Natural killer cell (primary cell): ENCODE results near the gene TBC1D4. TPM values are rescaled to one million over a fixed set of nuclear protein-coding genes. Genes with fewer than 3 reads are reported as not detected.

Experiments used
- ATAC-seq, 3 donors: fragments of 150-1000 bp in 2 of 3; fragments of 200-7000 bp in 1 of 3; cut with Tn5 transposase; 1 replicate in 1 of 3; 2 replicates in 2 of 3; pipeline ENCODE4 v1.10.0; 2021; ENCODE audit warnings: mild to moderate bottlenecking in 2 of 3, moderate library complexity in 2 of 3
- DNase-seq, 2 donors: peaks; one replicate each; pipeline versions ENCODE4 v3.0.0 to v3.0.0-alpha.2; 2013 to 2021; ENCODE audit warnings: mixed read lengths in 1 of 2
- H3K27ac ChIP-seq: one replicate; pipeline ENCODE4 v1.5.1; 2013; ENCODE audit warnings: mild to moderate bottlenecking, low read length
- H3K27me3 ChIP-seq: one replicate; pipeline ENCODE4 v1.6.1; 2013; ENCODE audit warnings: low read length; ENCODE audit not compliant: control insufficient read depth, insufficient read depth
- H3K36me3 ChIP-seq: one replicate; pipeline ENCODE4 v1.6.1; 2013; ENCODE audit warnings: low read length; ENCODE audit not compliant: control insufficient read depth, insufficient read depth
- H3K4me1 ChIP-seq: one replicate; pipeline ENCODE4 v1.6.1; 2013; ENCODE audit warnings: low read length; ENCODE audit not compliant: control insufficient read depth, insufficient read depth
- H3K4me3 ChIP-seq: one replicate; pipeline ENCODE4 v1.5.1; 2013; ENCODE audit warnings: low read length
- H3K9me3 ChIP-seq: one replicate; pipeline ENCODE4 v1.6.1; 2013; ENCODE audit warnings: low read length; ENCODE audit not compliant: control insufficient read depth, insufficient read depth
- H3K27ac Mint-ChIP-seq, 2 donors: one replicate each; pipeline ENCODE4 v1.8.0; 2022; ENCODE audit warnings: mild to moderate bottlenecking in 2 of 2, mixed read lengths in 2 of 2, moderate library complexity in 1 of 2
- H3K27me3 Mint-ChIP-seq, 2 donors: one replicate each; pipeline ENCODE4 v1.8.0; 2022; ENCODE audit warnings: low read depth in 2 of 2, mixed read lengths in 2 of 2
- H3K36me3 Mint-ChIP-seq: one replicate; pipeline ENCODE4 v1.8.0; 2022; ENCODE audit warnings: mixed read lengths
- H3K4me1 Mint-ChIP-seq, 2 donors: one replicate each; pipeline ENCODE4 v1.8.0; 2022; ENCODE audit warnings: mixed read lengths in 2 of 2
- H3K4me3 Mint-ChIP-seq: one replicate; pipeline ENCODE4 v1.8.0; 2022; ENCODE audit warnings: mild to moderate bottlenecking, moderate library complexity, mixed read lengths
- H3K9me3 Mint-ChIP-seq, 2 donors: one replicate each; pipeline ENCODE4 v1.8.0; 2022; ENCODE audit warnings: mixed read lengths in 2 of 2
- CTCF ChIP-seq: fragments of 200-600 bp; IDR thresholded peaks from one replicate; pipeline ENCODE4 v1.8.0; 2022; ENCODE audit warnings: antibody characterized with exemption
- WGBS: methylation state at CpG from one replicate; pipeline ENCODE4 v1.1.7; 2013; ENCODE audit warnings: missing lambda C conversion rate; ENCODE audit not compliant: insufficient coverage; 5-methylcytosine and 5-hydroxymethylcytosine counted together
- intact Hi-C: fragments of 100-400 bp; cut with micrococcal nuclease; formaldehyde crosslinking; loops from one replicate; pipeline ENCODE4 v1.14.2; 2022
- total RNA-seq, 4 donors: library from RNA; stranded (reverse); fragments of 120-200 nt in 1 of 4; gene quantifications; one replicate each; pipeline versions ENCODE4 v1.2.3 to v1.2.4, GENCODE V29; 2013 to 2022

Gene TBC1D4
- total RNA-seq, 3 donors from 2014 or later (not counting 1 experiment from before 2014, with no cell fraction given), result 0.54 to 5.1 (median 3.7) TPM

DNA sequence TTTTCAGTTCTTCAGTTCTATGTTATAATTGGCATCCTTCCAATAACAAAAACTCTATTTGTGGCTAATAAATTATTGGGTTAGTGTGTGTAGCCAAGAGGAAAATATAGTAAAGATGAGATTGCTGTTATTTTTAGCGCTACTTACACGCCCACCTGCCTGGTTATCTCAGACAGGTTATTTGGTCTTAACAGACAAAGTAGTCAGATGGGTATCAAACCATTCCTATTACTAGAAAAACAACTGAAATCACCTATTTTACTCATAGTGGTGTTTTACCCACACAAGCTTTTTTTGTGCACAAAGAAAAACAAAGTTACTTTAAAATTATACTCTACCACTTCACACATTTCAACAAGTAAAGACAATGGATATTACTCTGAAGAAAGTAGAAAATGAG is 151.2 kb downstream of the TBC1D4 start:
- 83% methylated on average over 2 of the region's 2 CpGs for WGBS
- Histone ChIP-seq H3K36me3 (no peaks in the 10 kb centered on the region), H3K9me3 (no peaks in the 10 kb centered on the region), H3K4me1 (peaks cover 7% of the 10 kb centered on the region), H3K27ac (no peak overlapping the region), H3K27me3 (no peaks in the 10 kb centered on the region), H3K4me3 (no peak overlapping the region)
- no peak for DNase-seq
- Mint-ChIP-seq H3K4me1 (peaks cover 13 to 14% of the 10 kb centered on the region in 2 donors), H3K36me3 (no peaks in the 10 kb centered on the region), H3K27ac (no peak overlapping the region), H3K4me3 (no peak overlapping the region), H3K27me3 (peaks cover 0 to 2% of the 10 kb centered on the region in 2 donors), H3K9me3 (no peaks in the 10 kb centered on the region)
- ATAC-seq, result no peak
- intact Hi-C loops, result no loop called here
- TF ChIP-seq CTCF, result no peak

DNA sequence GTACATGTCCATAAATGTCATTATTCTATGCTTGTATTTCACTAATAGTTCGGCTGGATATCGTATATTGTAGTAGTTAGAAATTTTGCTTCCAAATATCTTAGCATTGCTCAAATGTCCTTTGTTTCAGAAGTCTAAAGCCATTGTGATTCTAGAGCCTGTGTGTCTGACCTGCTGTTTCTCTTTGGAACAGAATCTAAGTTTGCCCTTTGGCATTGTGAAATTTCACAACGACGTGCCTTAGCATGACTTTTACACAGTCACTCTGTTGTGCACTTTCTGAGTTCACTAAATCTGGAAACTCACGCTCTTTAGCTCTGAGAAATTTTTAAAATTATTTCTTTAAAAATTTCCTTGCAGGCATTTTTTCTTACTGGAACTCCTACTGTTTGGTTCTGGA is 152.2 kb downstream of the TBC1D4 start:
- Mint-ChIP-seq H3K27ac (no peak overlapping the region), H3K4me1 (peaks cover 13 to 14% of the 10 kb centered on the region in 2 donors), H3K27me3 (no peaks in the 10 kb centered on the region), H3K36me3 (no peaks in the 10 kb centered on the region), H3K9me3 (no peaks in the 10 kb centered on the region), H3K4me3 (no peak overlapping the region)
- H3K4me1 ChIP-seq, result peaks cover 7% of the 10 kb centered on the region
- TF ChIP-seq CTCF, result no peak
- WGBS, result 96% methylated on average over 5 of the region's 5 CpGs
- ATAC-seq (no peak), DNase-seq (no peak)
- intact Hi-C loops, result no loop called here
- H3K36me3 ChIP-seq, result no peaks in the 10 kb centered on the region
- no peaks in the 10 kb centered on the region for H3K27me3 ChIP-seq
- H3K4me3 ChIP-seq, result no peak overlapping the region
- H3K27ac ChIP-seq, result no peak overlapping the region
- no peaks in the 10 kb centered on the region for H3K9me3 ChIP-seq

GRCh38 chr13:75329097-75329496 is 152.9 kb downstream of the TBC1D4 start:
- H3K27ac Mint-ChIP-seq, result no peak overlapping the region
- ATAC-seq (no peak), DNase-seq (no peak)
- H3K9me3 Mint-ChIP-seq, result no peaks in the 10 kb centered on the region
- H3K36me3 Mint-ChIP-seq, result no peaks in the 10 kb centered on the region
- H3K4me3 Mint-ChIP-seq, result no peak overlapping the region
- intact Hi-C loops, result no loop called here
- Histone ChIP-seq H3K27ac (no peak overlapping the region), H3K4me3 (no peak overlapping the region), H3K4me1 (peaks cover 7% of the 10 kb centered on the region), H3K36me3 (no peaks in the 10 kb centered on the region), H3K27me3 (no peaks in the 10 kb centered on the region), H3K9me3 (no peaks in the 10 kb centered on the region)
- no peak for TF ChIP-seq CTCF
- no peaks in the 10 kb centered on the region for H3K27me3 Mint-ChIP-seq
- peaks cover 13 to 14% of the 10 kb centered on the region in 2 donors for H3K4me1 Mint-ChIP-seq
- WGBS, result 71% methylated on average over 3 of the region's 5 CpGs

DNA sequence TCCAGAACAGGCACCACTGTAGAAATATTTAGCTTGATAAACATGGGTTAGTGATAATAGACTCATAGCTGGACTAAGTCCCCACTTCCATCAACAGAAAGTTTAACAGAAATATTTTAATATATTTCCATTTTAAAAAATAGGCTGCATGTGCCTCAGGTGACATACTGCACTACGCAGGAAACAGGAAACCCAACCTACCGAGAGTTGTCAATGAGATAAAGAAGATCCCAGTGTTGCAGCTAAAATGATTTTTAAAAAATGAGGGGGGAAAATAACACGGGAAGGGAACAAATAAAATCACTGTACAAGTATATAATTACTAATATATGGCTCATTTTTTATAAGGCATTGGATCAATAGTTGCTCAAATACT is 154.8 kb downstream of the TBC1D4 start:
- Histone ChIP-seq H3K9me3 (no peaks in the 10 kb centered on the region), H3K4me3 (peak overlapping the region; percentile 42), H3K36me3 (no peaks in the 10 kb centered on the region), H3K27me3 (no peaks in the 10 kb centered on the region), H3K27ac (peak overlapping the region; percentile 74), H3K4me1 (peaks cover 7% of the 10 kb centered on the region)
- no peaks in the 10 kb centered on the region for H3K9me3 Mint-ChIP-seq
- DNase-seq (peak in 1 of 2 donors; percentile 61), ATAC-seq (peak in 1 of 3 donors; percentile 14)
- H3K27me3 Mint-ChIP-seq, result no peaks in the 10 kb centered on the region
- intact Hi-C loops, result no loop called here
- no peak for TF ChIP-seq CTCF
- no peaks in the 10 kb centered on the region for H3K36me3 Mint-ChIP-seq
- H3K4me3 Mint-ChIP-seq, result peak overlapping the region; percentile 82
- H3K27ac Mint-ChIP-seq, result peak overlapping the region; percentile 41 to 79
- WGBS, result no CpG with 5 or more reads among the region's 3 CpGs
- H3K4me1 Mint-ChIP-seq, result peaks cover 13 to 14% of the 10 kb centered on the region in 2 donors
